ENCODE data around the gene GADD45B. TPM values are rescaled to one million over a fixed set of nuclear protein-coding genes. Genes with fewer than 3 reads are reported as not detected.

Gene GADD45B
- total RNA-seq = 73.0 TPM

DNA sequence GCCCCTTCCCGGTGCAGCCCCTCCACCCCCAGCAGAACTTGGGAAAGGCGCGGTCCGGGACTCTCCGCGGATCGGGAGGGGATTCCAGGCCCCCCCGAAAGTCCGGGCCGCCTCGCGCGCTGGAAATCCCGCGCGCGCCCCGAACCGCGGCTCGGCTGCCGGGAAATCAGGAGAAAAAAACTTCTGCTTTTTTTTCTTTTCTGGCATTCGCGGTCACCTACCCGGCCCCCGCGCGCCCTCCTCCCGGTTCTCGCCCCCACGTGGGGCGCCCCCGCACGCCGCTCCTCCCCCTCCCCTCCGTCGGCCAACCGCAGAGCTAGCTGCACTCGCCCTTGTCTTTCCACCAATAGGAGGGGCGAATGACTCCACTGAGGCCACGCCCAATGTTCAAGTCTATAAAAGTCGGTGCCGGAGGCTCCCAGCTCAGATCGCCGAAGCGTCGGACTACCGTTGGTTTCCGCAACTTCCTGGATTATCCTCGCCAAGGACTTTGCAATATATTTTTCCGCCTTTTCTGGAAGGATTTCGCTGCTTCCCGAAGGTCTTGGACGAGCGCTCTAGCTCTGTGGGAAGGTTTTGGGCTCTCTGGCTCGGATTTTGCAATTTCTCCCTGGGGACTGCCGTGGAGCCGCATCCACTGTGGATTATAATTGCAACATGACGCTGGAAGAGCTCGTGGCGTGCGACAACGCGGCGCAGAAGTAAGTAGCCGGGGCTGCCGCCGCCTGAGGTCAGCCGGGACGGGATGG, at the start of gene GADD45B:
Gene GADD45B, plus strand, starts transcription at position 426 of the 749 bp plus-strand sequence. Its CDS starts 232 bp downstream, at position 658.

GRCh38 chr19:2427429-2428320, 48.3 kb upstream of the GADD45B start, which contains the start of gene TIMM13:
TIMM13 (minus strand) TSS chr19:2427586; CDS start chr19:2427533, 53 bp downstream.

Small RNA genes within 50 kb of the gene (small RNA-seq; reads per million reads assigned to genes)
- not detected for gene RNU6-993P (ENCODE audit: low replicate concordance)

Other genes with a start within 250 kb of the GADD45B start
- gene PLEKHJ1, start 239.8 kb upstream of the GADD45B start, total RNA-seq = 85.9 TPM
- 89.5 TPM for gene SF3A2, start 239.3 kb upstream of the GADD45B start, total RNA-seq
- gene AMH, start 226.8 kb upstream of the GADD45B start, total RNA-seq = 1.3 TPM
- gene JSRP1, start 219.7 kb upstream of the GADD45B start, total RNA-seq = 12.8 TPM
- 0.47 TPM for gene PEAK3, start 194.0 kb upstream of the GADD45B start, total RNA-seq
- not detected for gene LINGO3, start 168.0 kb upstream of the GADD45B start, total RNA-seq
- 132 TPM for gene LSM7, start 147.5 kb upstream of the GADD45B start, total RNA-seq
- gene SPPL2B, start 147.4 kb upstream of the GADD45B start, total RNA-seq = 59.1 TPM
- gene TMPRSS9, start 115.9 kb upstream of the GADD45B start, total RNA-seq = 0.23 TPM
- 42.6 TPM for gene TIMM13, start 48.5 kb upstream of the GADD45B start, total RNA-seq
- gene LMNB2, start 19.2 kb upstream of the GADD45B start, total RNA-seq = 48.4 TPM
- 6.3 TPM for gene GNG7, start 226.6 kb downstream of the GADD45B start, total RNA-seq
- gene DIRAS1, start 245.2 kb downstream of the GADD45B start, total RNA-seq = 1.6 TPM

Measured in metanephros (tissue), 2 donors.